ENCODE data around the gene MED19. TPM values are rescaled to one million over a fixed set of nuclear protein-coding genes. Genes with fewer than 3 reads are reported as not detected.
A peak's percentile ranks its signal among the peaks of the same experiment; 100 is the strongest.
"Not testable (repeated sequence)": the region's sequence is repeated elsewhere in the genome, so short reads cannot be mapped to it uniquely, and the experiment has no call there.

MED19 gene, protein sequence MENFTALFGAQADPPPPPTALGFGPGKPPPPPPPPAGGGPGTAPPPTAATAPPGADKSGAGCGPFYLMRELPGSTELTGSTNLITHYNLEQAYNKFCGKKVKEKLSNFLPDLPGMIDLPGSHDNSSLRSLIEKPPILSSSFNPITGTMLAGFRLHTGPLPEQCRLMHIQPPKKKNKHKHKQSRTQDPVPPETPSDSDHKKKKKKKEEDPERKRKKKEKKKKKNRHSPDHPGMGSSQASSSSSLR
- 13.1 and 17.6 TPM in 2 replicates for total RNA-seq

DNA sequence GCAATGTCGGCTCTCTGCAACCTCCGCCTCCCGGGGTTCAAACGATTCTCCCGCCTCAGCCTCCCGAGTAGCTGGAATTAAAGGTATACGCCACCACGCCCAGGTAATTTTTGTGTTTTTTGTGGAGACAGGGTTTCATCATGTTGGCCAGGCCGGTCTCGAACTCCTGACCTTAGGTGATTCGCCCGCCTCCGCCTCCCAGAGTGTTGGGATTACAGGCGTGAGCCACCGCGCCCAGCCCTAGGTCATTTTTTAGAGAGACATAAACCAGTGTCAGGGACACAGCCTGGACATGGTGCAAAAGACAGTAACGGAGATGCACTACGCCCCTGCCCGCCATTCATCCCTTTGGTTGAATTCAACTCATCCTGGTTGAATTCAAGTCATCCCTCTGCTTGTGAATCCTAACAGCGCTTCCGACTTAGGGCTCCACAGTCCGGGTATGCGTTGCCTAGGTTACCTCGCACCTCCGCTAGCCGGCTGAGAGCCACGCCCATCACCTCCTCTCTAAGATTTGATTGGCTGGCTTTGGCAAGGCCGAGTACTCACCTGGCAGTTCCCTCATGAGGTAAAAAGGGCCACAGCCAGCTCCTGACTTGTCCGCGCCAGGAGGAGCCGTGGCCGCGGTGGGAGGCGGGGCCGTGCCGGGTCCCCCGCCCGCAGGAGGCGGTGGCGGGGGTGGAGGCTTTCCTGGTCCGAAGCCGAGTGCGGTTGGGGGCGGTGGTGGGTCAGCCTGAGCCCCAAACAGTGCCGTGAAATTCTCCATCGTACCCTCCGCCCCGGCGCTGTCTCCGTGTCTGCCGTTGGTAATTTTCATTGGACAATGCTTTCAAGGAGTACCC is at the start of gene MED19:
TSS of gene MED19 (minus strand) at position 802 of the 842 bp plus-strand sequence. CDS start at position 766, 36 bp downstream.
- DNase-seq: peak; percentile 80

DNA sequence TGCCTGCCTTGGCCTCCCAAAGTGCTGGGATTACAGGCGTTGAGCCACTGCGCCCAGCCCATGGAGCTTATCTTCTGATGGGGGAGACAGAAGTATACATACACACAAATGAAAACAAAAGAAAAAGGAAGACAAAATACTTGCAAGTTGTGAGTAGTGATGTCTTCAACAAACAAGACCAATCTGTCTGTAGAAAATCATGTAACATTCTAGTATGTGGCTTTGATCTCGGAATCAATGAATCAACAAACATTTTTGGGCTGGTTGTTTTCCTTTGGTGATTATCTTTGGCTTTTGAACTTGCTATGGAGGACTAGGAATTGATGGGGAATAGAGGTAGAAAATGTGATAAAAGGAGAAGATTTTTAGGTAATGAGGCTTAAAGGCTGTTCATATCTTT is 46.2 kb upstream of the MED19 start:
- DNase-seq: no peak

DNA sequence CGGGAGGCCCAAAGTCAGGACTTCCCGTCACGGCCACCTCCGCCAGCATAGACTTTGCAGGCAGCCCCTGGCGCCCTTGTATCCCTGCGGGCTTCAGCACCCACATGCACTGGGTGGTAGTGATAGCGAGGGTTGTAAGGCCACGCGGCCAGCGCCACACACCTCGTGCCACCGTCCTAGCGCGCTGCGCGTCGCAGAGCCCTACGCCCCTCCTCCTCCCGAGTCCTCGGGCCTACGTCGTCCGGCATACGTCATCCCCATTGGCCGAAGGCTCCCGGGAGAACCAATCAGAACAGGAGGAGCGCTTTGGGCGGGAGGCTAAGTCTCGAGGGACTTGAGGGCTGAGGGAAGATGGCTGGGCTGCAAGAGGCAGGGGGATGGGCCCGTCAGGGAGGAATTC is 40.9 kb upstream of the MED19 start:
- DNase-seq: no peak

DNA sequence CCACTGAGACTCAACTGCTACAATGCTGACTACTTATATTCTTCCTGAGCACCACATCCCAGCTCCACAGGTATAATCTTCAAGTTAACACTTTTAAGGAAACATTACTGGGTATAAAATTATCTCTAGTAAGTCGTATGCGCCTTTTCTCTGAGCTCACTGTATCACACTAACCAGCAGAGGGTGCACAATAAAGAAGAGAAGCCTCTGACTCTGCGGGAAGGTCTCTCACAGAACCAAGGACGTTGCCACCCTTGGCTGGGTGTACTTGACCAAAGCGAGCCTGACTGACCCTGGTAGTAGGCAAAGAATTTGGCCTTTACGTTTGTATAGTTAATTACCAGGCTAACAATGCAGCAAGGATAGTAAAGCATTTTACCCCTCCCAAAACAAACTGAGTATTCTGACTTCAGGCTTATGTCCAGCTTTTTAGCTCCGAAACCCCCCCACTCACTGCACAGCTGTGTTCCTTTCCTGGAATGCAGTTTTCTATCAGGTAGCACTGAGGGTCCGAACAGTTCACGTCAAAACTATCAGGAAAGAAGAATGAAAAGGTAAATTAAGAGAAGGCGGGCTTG is 39.8 kb upstream of the MED19 start, which contains the start of gene BTBD18:
TSS of gene BTBD18 (minus strand) at position 144 of the 578 bp plus-strand sequence. CDS start 631 bp downstream, outside the sequence.
- peak; percentile 83 for DNase-seq

DNA sequence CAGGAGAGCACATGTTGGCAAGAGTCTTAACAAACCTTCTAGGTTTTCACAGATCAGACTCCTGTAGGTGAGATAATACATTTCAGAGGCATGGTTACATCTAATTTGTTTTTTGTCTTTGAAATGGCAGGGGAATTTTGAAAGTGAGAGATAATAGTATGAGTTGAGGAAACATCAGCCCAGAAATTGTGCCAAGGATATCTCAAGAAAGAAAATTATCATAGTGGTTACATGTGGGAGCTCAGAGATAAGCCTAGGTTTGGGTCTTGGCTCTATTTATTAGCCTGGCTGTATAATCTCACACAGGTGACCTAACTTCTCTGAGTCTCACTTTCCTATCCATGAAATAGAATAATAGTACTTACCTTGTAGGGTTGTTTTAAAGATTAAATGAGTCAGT is 39.2 kb upstream of the MED19 start:
- DNase-seq: no peak

DNA sequence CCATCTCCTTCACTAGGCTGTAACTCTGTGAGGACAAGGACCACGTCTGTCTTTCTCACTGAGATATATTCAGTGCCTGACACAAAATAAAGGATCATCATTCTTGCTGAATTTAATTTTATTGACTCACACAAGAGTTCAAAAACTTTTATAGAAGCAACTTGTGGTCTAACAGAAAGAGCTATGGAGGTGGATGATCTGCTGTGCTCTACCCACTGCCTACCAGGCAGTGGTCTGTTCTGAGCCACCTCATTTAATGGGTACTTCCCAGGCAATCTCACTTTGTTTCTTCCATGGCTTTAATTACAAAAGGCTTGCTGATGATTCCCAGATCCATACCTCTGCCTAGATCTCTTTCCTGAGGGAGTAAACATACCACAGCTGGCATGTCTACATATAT is 34.9 kb upstream of the MED19 start:
- no peak for DNase-seq

DNA sequence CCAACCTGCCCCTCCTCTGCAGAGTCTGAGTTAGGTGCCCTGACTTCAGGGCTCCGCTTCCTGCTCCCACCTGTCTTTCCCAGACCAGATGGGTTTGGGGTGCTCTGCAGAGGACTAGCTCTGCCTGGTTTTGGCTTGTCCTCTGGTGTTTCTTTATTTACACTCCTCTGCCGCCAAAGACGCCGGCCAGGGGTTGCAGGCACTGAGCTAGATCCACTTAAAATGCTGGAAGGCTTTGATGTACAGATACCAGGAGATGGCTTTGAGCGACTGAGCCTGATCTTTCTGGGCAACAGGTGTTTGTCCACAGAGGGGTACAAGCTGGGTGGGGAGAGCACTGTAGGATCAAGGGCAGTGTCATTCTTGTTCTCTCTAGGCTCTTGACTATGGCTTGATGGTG is 33.2 kb upstream of the MED19 start:
- DNase-seq: no peak

DNA sequence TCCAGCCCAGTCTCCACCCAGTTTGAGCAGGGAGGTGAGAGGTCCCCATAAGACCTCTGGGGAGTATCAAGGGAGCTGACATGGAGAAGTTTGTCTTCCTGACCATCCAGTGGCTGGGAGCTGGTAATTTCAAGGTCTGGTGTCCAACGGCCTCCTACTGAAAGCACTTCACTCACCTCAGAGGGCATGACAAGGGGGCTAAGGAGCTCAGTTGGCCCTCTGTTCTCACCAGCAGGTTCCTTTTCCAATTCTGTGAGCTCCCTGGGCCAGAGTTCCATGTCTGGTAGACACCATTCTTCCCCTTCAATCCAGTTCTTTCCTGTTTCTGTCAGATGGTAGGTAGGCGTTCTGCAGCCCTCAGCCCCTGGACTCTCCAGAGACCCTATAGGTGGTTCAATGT is 32.3 kb upstream of the MED19 start:
- no peak for DNase-seq

DNA sequence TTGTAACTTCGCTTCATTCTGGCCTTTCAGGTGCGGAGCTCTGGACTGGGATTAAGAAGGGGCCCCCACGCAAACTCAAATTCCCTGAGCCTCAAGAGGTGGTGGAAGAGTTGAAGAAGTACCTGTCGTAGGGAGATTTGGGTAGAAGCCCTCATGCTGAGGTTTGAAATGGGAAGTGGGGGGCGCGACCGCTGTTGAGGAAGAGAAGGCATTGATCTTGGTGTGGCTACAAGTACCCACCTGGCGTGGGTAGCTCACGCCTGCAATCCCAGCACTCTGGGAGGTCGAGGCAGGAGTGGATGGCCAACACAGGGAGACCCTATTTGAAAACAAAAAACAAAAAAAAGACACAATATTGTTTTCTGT is 30.1 kb upstream of the MED19 start:
- DNase-seq: no peak

DNA sequence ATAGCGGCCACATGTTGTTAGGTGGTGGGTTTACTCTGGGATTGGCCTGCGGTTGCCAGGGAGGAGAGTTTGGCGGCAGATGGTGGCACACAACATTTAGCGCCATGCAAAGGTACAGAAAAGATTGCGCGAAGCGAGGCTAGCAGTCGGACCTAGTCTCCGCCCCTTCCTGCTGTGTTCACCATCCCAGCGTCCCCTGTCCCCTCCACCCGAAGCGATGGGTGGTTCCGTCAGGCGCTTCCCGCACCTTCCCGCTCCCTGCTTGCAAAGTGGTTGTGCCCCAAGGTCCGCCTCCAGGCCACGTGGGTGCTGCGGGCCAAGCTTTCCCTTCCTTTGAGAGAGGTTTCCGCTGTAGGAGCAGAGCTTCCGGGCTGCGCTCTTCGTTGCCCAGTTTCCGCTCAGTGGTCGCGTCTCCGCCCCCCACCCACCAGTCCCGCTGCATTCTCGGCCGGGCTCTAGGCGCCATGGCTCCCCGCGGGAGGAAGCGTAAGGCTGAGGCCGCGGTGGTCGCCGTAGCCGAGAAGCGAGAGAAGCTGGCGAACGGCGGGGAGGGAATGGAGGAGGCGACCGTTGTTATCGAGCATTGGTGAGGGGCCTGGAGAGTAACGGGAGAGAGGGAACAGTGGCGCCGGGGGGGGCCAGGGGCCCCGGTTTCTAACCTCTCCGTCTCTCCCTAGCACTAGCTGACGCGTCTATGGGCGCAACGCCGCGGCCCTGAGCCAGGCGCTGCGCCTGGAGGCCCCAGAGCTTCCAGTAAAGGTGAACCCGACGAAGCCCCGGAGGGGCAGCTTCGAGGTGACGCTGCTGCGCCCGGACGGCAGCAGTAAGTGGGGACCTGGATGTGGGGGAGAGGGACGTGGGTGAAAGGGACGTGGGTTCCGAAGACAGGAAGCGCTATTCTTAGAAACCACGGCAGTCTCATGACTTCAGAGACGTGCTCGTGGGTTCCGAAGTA is 29.4 kb upstream of the MED19 start, which contains the start of gene SELENOH:
TSS of gene SELENOH (plus strand) at position 360 of the 955 bp plus-strand sequence. CDS start at position 465, 105 bp downstream.
- peak; percentile 99 for DNase-seq

DNA sequence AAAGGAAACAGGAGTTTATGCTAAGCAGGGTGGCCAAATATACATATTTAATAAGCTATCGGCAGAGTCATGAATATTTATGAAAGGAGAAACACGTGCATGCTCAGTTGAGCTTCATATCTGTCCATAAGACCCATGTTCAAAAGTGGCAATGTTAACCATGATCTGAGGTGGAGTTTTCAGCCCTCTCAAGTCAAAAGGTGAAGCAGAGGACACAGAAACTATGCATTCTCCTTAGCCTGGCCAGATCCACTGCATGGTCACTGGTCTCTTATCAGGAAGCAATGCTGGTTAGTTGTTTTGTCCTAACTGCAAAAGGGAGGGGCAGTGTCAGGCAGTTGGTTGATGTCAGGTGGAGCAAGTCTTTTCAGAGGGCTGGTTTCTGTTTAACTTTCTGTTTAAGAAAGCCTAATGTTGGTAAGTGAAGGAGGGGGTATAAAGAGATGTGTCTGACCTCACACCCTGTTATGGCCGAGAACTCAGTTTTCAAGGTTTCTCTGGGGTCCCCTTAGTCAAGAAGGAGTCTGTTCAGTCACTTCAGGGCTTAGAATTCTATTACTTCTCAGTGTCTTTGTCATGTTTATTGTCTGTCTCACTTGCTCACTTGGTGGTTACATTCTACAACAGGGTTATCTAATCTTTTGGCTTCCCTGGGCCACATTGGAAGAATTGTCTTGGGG is 23.7 kb upstream of the MED19 start:
- DNase-seq: no peak

DNA sequence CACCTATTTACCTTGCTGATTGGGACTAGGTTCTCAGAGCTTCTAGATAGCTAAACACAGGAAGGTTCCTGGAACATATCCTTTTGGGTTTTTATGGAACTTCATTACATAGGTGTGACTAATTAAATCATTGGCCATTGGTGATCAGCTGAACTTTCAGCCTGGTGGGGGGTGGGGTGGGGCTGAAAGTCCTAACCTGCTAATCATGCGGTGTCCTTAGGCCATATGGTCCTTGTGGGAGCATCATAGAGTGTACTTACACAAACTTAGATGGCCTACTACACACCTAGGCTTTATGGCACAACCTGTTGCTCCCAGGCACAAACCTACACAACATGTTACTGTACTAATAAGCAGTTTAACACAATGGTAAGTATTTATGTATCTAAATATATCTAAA is 20.6 kb upstream of the MED19 start:
- DNase-seq: no peak

DNA sequence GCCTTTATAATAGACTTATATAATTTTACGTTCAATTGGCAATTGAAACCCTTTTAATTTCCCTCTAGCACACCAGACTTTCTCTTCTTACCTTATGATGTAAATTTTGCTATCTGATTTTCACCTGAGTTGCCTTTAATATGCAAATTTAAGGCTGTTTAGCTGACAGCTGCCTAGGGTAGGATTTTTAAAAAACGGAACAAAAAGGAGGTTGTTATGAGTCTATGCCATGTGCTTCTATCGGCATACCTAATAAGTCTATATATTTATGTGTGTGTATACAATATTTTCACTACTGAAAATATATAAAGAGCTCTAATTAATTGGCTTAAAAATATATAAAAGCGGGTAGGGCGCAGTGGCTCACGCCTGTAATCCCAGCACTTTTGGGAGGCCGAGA is 17.5 kb upstream of the MED19 start:
- no peak for DNase-seq

DNA sequence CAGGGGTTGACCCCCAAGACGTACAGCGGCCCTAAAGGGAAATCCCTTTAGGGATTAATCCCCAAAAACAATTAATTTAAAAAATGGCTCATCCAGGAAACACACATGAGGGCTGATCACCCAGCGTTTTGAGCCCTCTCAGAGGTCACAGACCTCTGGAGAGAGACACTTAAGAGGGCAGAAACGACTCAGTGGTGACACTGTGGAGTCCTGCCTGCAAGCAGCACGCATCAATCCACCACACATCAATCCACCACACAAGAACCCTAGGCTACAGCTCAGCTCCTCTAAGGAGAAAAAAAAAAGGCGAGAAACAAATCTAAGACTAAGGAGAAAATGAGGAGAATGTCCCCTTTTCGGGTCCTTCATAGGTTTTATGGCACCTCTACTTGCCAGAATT is 16.8 kb upstream of the MED19 start:
- DNase-seq: no peak

DNA sequence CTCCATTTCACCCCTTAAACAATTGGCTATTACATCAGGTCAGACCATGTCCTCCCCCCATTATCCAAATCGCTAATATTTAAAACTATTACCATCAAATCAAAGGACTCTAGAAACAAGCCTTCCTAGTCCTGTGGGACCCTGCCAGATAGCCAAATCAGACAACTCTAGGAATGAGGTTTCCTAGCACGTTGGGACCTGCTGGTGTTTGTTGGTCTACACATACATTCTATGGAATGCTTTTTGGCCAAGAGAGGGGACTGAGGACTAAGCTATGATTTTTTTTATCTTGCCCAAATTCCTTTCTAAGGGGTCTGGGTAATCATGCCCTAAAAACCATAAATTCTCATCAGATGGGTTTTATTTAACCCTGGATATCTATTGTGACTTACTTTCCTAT is 15.2 kb upstream of the MED19 start:
- no peak for DNase-seq

DNA sequence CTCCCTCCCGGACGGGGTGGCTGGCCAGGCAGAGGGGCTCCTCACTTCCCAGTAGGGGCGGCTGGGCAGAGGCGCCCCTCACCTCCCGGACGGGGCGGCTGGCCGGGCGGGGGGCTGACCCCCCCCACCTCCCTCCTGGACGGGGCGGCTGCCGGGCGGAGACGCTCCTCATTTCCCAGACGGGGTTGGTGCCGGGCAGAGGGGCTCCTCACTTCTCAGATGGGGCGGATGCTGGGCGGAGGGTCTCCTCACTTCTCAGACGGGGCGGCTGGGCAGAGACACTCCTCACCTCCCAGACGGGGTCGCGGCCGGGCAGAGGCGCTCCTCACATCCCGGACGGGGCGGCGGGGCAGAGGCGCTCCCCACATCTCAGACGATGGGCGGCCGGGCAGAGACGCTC is 4.7 kb upstream of the MED19 start:
- not testable (repeated sequence) for DNase-seq

DNA sequence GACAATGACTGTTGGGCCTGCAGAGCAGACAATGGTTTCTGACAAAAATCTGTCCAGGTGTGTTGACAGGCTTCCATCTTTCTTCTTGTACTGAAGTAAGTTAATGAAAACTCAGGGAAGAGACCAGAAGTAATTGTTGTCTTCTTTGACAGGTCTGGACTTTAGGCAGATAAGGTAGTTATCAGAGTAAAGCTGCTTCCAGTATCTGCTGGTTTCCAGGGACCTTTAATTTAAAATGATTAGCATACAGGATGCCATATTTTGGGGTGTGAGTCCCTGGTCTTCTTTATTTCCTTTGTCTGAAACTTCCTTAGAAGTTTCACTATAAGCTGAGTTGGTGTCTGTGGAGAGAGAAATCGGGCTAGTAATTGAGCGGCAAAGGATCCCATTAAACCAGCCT is 1.8 kb upstream of the MED19 start:
- DNase-seq: no peak

DNA sequence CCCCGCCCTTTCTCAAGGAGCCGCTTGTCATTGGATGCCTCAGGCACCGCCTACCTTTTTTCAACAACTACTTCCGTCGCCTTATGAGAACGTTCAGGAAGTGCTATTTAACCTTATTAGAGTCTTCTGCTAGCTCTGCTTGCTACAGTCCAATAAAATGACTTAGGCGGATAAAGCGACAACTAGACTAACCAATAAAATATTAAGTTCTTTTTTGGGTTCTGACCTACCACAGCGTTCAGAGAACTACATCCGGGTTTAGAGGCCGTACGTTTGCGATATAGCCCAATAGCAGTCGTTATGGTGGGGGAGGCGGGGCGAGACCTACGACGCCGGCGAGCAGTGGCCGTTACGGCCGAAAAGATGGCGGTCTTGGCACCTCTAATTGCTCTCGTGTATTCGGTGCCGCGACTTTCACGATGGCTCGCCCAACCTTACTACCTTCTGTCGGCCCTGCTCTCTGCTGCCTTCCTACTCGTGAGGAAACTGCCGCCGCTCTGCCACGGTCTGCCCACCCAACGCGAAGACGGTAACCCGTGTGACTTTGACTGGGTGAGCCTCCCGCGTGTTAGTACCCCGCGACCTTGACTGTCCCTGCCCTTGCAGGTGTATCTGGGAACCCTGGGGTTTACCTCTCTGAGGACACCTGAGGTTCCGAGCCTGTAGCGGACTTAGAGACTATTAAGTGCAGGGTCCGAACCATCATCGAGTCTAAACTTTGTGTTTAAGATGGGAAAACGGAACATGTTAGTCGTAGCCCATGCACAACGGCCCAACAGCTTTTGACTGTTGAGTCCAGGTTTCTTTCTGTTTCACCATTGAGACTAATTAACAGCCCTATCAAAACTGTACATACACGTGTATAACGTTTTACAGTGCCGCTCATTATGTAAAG is 488 bp upstream of the MED19 start, which contains the start of gene TMX2:
TSS of gene TMX2 (plus strand) at position 338 of the 895 bp plus-strand sequence. CDS start at position 364, 26 bp downstream.
- peak; percentile 98 for DNase-seq

DNA sequence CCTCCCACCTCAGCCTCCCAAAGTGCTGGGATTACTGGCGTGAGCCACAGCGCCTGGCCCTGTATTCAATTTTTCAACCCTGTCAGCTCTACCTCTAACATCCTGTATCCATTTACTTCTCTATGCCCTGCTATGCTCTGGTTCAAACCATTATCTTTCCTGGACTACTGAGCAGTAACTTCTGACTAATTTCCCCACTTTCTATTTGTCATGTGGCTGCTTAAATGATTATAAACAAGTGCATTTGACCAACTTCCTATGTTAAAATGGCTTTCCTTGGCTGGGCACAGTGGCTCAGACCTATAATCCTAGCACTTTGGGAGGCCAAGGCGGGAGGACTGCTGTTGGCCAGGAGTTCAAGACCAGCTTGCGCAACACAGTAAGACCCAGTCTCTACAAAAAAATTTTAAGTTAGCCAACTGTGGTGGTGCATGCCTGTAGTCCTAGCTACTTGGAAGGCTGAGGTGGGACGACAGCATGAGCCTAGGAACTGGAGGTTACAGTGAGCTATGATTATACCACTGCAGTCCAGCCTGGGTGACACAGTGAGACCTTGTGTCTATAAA is 2.1 kb downstream of the MED19 start:
- no peak for DNase-seq

DNA sequence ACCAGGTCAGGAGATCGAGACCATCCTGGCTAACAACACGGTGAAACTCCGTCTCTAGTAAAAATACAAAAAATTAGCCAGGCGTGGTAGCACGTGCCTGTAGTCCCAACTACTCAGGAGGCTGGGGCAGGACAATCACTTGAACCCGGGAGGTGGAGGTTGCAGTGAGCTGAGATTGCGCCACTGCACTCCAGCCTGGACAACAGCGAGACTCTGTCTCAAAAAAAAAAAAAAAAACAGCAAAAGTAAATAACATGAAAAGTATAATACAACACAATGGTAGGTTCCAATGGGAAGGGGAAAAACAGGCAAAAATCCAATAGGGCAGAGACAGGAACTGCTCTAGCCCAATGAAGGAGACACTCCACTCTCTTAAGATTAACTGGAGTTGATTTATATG is 6.6 kb downstream of the MED19 start:
- not testable (repeated sequence) for DNase-seq
